Keratinocyte (primary cell): ENCODE results near the gene TSTD1.
"Not testable (repeated sequence)": the region's sequence is repeated elsewhere in the genome, so short reads cannot be mapped to it uniquely, and the experiment has no call there.

ENCODE experiments used
- EZH2 ChIP-seq: IDR thresholded peaks from one replicate; pipeline ENCODE4 v1.6.1; 2012; ENCODE audit warnings: inconsistent platforms, mild to moderate bottlenecking, low read length, moderate library complexity
- TF ChIP-seq, protein P1 (sequence below), 3 experiments: IDR thresholded peaks in 1 of 3; conservative IDR thresholded peaks in 1 of 3; optimal IDR thresholded peaks in 1 of 3; 2 replicates in 2 of 3; 3 replicates in 1 of 3; pipeline versions ENCODE3 to v1.5.1; 2011; ENCODE audit warnings: low read length in 3 of 3, mild to moderate bottlenecking in 3 of 3, moderate library complexity in 2 of 3, control low read depth in 1 of 3, inconsistent platforms in 1 of 3; ENCODE audit not compliant: insufficient read depth in 2 of 3; ENCODE audit errors: extremely low read depth in 1 of 3

- TF ChIP-seq, protein P1, sequence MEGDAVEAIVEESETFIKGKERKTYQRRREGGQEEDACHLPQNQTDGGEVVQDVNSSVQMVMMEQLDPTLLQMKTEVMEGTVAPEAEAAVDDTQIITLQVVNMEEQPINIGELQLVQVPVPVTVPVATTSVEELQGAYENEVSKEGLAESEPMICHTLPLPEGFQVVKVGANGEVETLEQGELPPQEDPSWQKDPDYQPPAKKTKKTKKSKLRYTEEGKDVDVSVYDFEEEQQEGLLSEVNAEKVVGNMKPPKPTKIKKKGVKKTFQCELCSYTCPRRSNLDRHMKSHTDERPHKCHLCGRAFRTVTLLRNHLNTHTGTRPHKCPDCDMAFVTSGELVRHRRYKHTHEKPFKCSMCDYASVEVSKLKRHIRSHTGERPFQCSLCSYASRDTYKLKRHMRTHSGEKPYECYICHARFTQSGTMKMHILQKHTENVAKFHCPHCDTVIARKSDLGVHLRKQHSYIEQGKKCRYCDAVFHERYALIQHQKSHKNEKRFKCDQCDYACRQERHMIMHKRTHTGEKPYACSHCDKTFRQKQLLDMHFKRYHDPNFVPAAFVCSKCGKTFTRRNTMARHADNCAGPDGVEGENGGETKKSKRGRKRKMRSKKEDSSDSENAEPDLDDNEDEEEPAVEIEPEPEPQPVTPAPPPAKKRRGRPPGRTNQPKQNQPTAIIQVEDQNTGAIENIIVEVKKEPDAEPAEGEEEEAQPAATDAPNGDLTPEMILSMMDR (optimal IDR thresholded peaks at IDR 0.05 in 1 of 3, IDR thresholded peaks at IDR 0.05 in 1 of 3, conservative IDR thresholded peaks at IDR 0.05 in 1 of 3; ENCODE audit: extremely low read depth in 1 of 3, insufficient read depth in 2 of 3, low read length in 3 of 3), result not testable (repeated sequence)
- not testable (repeated sequence) for TF ChIP-seq EZH2
Observed at GRCh38 chr1:161016683-161017082, 22.1 kb downstream of the TSTD1 start.
